HG03060 (cell line): Measurements from ENCODE around the gene ZBED4.

Experiments used
- ATAC-seq: cut with Tn5 transposase; IDR thresholded peaks from one replicate; pipeline ENCODE4 v1.9.1; 2021; ENCODE audit warnings: low read depth, moderate number of reproducible peaks; ENCODE audit not compliant: unreplicated experiment

The ZBED4 gene

DNA sequence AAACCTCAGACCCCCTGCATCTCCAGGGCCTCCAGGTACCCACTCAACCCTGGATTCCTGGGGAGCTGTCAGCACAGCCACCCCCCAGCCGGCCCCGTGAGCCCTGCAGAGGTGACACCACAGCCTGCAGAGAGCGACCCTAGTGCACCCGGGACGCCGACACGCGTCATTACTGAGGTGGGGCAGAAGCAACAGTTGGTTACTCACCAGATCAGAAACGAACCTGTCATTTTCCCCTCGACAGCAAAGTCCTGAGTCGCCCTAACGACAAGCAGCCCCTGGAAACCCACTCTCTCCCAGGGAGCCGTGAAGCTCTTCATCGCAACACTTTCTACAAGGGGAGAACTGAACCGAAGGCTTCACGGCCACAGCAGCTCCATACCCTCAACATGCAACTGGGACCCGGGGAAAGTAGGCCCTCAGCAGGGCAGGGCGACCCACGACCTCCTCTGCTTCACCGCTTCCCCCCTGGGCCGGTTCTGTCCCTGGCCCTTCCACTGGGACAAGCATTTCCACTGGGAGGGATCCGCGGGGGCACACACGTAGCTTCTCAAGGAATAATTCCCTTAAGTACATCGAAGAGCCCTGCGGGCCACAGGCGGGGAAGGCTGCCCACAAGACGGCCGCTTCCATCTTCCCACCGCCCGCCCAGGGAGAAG lies 27.6 kb upstream of the ZBED4 start:
- ATAC-seq: no peak

DNA sequence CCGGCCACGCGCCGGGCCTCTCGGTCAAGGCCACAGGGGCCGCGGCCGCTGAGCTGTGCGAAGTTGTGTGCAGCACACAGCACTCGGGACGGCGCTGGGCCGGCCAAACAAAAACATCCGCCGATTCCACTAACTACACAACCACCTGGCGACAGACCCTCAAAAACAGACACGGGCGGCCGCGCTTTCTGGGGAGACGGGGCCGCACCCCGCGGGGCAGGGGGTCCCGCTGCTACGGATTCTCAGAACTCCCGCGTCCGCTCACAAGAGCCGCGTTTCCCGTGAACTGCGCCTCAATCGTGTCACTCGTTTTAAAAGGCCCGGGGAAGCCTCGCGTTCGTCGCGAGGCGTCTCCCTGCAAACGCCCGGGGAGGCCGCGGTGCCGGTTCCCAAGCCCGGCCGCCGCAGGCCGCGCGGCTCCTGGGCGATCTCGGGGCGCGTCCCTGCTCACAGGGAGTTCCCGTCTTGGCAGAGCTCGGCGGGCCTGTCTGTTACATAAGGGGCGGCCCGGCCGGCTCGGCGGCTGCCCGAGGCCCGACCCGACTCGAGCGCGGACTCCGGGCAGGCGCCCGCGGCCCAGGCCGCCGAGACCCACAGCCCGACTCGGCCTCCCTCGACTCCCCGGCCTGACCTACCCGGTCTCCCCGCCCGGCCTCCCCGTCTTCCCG lies 26.9 kb upstream of the ZBED4 start:
- ATAC-seq: no peak

DNA sequence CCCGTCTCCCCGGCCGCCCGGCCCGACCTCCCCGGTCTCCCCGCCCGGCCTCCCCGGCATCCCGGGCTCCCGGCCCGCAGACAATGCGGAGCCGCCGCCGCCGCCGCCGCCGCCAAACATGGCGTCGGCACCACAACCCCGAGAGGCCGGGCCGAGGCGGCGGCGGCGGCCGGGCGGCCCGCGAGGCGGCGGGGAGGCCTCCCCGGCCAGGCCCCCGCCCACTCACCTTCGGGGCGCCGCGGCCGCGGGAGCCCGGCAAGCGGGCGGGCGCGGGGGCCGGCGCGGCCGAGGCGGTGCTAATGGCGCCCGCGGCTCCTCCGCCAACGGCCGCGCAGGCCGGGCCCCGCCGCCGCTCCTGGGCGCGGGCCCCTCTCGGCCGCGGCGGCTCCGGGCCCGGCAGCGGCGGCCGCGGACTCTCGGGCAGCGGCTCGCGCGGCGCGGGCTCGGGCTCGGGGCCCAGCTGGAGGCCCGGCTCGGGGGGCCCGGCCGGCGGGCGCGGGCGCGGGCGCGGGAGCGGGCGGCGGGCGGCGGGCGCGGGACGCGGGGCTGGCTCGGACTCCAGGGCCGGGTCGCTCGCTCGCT lies 26.3 kb upstream of the ZBED4 start:
- ATAC-seq: no peak

DNA sequence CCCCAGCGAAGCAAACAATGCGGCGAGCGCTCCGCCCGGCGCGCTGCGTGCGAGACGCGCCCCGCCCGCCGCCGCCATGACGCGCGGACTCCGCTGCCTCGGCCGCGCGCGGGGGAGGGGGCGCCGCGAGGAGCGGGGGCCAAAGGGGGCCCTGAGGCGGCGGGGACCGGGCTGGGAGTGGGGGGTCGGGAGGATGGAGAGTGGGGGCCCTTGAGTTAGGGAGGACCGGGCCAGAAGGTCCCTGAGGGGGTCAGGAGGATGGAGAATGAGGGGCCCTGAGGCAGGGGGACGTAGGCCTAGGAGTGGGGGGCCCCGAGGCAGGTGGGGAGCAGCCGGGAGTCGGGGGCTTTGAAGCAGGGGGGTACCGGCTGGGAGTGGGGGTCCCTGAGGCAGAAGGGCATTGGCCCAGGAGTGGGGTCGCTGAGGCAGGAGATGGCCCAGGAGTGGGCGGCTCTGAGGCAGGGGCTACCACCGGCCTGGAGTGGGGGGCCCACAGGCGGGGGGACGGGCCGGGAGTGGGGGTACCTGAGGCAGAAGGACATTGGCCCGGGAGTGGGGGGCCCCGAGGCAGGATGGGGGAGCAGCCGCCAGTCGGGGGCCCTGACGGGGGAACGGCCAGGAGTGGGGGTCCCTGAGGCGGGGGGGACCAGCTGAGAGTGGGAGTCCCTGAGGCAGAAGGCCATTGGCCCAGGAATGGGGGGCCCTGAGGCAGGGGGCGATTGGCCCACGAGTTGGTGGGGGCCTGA lies 25.6 kb upstream of the ZBED4 start, which contains the start of gene BRD1:
Gene BRD1 (minus strand): TSS at position 21 of the 746 bp plus-strand sequence. CDS start 3,556 bp downstream, outside the sequence.
- no peak for ATAC-seq

DNA sequence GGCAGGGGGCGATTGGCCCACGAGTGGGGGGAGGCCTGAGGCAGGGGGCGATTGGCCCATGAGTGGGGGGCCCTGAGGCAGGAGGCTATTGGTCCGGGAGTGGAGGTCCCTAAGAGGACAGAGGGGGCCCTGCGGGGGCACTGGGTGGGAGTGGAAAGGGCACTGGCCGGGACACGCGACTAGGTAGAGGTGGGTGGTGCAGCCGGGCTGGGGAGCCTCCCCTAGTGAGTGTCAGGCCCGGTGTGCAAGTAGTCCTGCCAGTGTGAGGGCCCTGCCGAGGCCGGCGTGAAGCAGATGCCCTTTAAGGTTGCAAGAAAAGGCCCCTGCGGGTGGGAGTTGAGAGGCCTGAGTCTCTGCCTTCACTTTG lies 25.1 kb upstream of the ZBED4 start:
- no peak for ATAC-seq

DNA sequence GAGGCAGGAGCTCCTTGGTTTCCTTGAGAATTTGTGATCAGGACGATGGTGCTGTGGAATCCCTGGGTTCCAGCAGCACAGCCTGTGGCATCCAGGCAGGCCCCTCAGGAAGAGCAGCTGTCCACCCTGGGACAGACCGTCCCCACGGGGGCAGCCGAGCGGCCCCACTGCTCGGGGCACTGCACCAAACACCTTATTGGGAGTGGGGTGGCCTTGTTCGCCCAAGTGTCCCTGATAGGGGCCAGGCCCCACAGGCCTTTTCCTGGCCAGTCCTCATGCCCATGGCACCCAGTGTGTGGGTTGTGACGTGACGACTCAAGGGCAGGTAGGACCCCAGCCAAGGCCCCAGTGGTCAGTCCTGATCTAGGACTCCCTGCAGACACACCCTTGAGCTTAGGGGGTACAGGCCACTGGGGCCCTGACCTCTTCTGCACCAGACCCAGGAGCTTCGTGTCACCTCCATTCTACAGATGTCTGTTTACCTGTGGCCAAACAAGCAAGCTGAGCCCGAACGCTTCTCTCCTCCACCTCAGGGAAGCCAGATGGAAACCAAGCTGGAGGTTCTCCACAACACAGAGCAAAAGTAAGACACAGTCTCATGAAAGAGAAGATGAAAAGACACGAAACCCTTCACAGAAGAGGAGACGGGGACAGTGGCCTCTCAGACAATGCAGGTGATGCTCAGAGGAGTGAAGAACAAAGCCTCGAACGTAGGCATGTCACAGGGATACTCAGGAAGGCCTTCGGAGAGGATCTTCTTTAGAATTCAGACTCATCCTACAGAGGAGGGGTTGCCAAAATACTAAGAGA lies 24.4 kb upstream of the ZBED4 start:
- no peak for ATAC-seq

DNA sequence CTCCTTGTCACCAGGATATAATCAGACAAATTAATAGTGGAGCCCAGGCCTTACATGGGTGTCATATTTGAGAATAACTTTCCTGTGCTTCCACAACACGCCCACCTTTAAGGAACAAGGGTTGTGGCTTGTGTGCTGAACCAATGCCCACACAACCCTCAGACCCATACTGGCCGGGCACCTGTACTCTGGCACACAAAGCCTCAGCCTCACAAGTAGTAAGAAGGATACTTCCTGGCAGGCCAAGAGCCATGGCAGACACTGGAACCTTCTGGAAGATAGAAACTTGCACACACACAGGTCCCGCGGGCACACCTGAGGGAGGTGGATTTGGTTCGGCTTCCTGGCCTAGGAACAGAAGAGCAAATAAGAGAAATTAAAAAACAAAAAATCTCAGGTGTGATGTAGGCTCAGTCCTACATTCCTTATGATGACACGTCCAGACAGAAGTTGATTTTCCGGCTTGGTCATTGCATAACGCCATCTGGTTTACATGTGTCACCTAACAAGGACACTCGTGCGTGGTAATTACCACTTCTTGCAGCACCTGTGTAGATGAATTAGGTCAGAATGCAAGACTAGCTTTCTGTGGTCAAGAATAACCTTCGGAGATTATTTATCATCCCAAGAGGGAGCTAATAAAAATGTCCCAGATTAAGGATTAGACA lies 20.2 kb upstream of the ZBED4 start:
- ATAC-seq: no peak

DNA sequence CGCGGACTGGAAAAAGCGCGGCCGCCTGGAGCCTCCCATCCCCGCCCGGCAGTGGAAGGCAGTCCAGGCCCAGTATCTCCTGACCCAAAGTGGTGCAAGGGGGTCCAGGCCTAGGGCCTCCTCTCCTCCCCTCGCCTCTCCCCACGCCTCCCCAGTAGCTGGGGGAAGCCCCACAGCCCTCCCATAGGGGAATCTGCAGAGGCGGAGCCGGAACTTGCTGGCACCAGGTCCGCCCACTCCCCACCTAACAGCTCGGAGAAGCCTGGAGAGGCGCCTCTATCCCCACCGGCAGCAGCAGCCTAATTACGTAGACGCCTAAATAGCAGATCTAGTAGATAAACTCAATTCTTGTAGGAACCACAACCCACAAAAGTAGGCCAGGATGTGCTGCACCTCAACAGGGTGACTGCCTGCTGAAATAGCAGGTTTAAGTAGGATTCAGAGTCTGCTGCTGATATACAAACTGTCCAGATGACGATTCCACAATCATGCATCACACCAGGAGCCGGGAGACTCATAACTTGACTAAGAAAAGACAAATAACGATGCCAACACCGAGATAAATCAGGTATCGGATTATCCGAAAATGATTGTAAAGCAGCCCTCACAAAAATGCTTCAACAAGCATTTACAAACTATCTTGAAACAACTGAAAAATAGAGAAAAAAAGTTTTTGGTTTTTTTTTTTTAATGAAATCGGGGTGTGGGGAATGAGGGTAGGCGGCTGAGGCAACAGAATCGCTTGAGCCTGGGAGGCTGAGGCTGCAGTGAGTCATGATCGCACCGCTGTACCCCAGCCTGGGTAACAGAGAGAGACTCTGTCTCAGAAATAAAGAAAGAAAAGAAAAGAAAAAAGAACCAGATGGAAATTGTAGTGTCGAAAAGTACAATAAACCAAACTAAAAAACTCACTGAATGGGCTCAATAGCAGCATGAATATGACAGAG lies 14.6 kb upstream of the ZBED4 start:
- ATAC-seq: no peak

DNA sequence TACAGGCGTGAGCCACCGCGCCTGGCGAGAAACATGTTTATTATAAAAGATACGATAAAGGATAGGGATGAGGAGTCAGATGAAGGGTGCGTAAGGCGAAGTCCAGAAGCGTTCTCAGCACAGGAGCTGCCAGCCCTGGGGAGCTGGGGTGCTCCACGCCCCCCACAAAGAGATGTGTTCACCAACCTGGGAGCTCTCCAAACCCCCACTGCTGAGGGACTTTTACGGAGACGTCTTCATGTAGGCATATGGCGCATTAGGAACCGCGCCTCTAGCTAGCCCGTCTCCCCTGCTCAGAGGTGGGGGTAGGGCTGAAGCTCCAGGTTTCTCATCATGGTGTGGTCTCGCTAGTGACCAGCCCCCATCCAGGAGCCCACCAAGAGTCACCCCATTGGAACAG lies 8.4 kb upstream of the ZBED4 start:
- ATAC-seq: no peak

DNA sequence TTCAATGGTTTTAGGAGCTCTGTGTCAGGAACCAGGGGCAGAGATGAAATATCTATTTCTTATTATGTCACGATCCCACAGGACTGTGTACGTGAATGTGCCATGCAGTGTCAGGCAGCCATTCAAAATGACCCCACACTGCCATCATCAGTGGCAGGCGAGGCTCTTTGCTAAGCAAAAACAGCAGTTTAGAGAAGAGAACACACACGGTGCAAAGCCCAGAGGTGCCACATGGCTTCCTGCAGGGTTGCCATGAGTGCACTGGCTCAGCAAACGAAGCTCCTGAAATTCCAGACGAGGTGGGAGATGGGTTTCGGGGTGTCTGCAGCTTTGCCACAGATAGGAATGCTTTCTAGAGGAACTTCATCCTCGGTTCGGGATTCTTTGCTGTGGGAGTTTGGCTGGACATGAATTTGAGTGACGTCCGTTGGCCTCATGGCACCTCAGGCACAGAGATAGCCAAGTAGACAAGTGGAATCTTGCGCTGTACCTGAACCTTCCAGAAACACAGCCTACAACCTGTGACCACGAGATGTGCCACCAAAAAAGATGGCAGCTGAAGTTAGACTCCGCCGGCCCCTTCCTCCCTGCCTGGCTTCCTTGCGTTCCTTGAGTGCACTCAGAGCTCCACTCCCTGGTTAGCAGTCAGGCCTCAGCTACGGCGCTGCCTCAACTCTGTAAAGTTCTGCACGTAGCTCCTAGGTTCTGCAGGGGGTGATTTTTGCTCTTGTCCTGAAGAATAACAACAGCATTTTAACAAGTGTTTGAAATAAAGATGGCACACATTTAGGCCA lies 7.8 kb upstream of the ZBED4 start:
- no peak for ATAC-seq

DNA sequence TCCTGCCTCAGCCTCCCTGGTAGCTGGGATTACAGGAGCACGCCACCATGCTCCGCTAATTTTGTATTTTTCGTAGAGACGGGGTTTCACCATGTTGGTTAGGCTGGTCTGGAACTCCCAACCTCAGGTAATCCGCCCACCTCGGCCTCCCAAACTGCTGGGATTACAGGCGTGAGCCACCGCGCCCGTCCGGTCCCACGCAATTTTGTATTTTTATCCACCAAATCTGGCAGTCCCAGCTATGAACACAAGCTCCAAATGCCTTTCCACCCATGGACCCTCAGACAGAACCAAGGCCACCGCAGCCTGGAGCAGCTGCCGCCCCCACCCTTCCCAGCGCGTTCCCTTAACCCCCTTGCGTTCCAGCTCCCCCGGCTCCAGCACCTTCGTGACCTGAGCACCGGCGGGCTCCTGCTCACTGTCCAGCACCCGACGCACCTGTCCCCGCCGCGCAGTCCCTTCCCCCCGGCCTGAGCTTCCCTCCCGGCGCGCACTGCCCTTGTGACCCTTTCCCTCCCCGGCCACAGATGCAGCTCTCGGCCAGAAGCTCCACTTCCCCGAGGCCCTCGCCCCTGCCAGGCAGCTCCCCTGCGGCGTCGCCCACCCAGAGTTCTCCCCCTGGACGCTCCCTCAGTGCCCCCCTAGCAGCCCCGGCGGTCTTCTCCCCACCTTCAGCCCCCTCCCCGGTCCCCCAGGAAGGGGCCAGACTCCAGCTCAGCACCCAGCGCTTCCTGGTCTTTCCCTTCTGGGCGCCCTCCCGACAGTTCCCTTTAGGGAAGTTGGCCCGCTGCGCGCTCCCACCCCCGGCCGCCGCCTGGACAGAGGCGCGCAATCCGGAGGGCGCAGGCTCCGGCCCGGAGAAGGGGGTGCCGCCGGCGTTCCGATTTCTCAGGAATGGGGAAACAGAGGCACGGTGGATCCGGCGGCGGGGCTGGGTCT lies 5.6 kb upstream of the ZBED4 start:
- ATAC-seq: no peak

DNA sequence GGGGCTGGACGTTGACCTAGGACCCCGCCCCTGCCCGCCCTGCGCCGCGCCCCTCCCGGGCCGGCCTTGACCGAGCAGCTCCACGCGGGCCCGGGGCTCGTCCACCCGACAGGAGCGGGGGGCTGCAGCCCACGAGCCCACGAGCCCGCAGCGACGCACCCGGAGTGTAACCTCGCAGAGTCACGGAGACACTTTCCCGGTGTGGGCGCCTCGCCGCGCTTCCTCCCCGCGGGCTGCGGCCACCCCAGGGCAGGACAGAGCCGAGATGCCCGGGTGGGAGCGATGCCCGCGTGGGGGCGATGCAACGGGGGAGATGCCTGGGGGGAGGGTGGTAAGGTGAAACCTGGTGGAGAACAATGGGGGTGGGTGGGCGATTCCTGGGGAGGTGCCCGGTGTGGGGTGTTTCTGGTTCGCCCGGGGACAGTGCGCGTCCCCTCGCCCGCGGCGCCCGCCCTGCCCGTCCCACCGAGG lies 4.9 kb upstream of the ZBED4 start:
- no peak for ATAC-seq

DNA sequence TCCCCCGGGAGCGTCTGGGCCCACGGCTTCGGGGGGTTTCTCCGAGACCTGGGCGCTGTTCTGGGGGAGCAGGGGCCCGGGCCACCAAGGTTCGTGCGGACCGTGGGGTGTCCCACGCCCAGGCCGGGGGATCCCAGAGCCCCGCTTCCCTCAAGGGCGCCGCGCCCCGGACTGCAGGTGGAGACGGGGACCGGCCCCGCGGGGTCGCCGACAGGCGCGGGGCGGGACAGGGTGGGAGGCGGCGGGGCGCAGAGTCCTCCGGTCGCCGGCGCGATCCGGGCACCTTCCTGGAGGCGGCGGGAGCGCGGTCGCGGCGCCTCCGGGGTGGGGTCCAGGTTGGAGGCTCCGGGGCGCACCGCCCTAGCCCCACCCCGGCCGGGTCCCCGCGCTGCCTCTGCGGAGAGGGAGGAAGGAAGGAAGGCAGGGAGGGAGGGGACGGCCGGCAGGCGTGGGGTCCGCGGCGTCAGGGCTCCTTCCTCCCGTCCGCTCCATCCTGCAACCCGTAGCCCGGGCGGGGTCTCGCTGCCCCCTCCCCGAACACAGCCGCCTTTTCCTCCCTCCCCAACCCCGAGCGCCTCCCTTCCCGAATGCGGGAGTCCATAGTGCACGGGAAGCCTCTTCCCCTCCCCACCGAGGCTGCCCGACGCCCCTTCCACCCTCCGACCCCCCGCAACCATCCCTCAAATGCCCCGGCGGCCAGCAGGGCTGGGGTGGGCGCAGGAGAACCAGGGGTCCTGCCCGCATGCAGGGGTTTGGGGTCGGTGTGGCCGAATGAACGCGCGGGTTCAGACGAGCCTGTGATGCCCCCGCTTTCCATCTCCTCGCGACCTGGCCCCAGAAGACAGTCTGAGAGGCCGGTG lies 4.3 kb upstream of the ZBED4 start:
- no peak for ATAC-seq

DNA sequence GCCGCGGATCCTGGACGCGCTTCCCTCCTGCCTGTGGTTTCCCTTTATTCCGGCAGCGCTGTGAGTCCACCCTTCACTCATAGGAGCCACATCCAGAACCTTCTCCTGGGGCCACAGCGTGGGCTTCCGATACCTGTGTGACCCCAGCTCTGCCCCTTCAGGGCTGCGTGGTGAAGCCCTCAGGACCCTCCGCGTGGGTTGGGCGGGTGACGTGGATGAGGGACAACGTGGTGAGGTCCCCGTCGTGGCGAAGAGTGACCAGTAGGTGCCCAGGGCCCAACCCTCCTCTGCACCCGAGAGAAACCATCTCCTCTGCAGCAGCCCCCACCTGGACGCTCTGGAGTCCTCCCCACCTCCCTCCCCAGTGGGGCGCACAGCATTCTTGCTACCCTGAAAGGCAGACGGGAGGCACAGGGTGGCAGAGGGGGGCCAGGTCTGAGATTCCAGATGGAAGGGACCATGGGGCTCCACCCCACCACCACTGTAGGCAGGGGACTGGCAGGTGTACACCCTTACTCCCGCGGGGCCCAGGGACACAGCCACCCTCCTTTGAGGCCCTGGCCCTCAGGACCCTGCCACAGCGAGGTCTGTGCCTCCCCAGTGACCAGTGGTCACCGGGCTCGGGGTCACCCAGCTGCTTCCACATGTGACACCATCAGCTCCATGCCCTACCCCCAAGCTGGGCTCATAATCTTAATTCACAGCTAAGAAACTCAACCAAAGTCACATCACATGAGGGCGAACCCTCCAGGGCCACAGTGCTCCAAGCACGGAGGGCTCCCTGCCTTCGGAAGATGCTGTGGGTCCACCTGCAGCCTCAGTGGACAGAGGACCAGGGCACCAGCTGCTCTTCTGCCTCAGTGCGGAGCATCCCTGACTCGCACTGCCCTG lies 3.4 kb upstream of the ZBED4 start:
- ATAC-seq: no peak
